ENCODE measurements around the gene ATP1A2.

DNA sequence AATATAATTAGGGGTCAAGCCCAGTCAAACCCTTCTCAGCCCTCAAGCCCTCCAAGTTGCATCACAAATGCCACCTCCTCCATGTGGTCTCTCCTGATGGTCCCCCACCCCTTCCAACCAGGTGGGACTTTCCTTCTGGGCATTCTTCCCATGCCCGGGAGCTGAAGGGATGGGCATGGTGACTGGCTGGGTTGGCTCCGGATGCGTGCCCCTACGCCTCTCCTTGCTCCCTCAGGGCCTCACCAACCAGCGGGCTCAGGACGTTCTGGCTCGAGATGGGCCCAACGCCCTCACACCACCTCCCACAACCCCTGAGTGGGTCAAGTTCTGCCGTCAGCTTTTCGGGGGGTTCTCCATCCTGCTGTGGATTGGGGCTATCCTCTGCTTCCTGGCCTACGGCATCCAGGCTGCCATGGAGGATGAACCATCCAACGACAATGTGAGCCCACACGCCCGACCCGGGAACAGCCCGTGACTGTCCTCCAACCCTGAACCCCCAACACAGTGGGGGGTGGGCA, 7.5 kb downstream of the ATP1A2 start:
- TF ChIP-seq, protein P1, sequence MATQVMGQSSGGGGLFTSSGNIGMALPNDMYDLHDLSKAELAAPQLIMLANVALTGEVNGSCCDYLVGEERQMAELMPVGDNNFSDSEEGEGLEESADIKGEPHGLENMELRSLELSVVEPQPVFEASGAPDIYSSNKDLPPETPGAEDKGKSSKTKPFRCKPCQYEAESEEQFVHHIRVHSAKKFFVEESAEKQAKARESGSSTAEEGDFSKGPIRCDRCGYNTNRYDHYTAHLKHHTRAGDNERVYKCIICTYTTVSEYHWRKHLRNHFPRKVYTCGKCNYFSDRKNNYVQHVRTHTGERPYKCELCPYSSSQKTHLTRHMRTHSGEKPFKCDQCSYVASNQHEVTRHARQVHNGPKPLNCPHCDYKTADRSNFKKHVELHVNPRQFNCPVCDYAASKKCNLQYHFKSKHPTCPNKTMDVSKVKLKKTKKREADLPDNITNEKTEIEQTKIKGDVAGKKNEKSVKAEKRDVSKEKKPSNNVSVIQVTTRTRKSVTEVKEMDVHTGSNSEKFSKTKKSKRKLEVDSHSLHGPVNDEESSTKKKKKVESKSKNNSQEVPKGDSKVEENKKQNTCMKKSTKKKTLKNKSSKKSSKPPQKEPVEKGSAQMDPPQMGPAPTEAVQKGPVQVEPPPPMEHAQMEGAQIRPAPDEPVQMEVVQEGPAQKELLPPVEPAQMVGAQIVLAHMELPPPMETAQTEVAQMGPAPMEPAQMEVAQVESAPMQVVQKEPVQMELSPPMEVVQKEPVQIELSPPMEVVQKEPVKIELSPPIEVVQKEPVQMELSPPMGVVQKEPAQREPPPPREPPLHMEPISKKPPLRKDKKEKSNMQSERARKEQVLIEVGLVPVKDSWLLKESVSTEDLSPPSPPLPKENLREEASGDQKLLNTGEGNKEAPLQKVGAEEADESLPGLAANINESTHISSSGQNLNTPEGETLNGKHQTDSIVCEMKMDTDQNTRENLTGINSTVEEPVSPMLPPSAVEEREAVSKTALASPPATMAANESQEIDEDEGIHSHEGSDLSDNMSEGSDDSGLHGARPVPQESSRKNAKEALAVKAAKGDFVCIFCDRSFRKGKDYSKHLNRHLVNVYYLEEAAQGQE (IDR thresholded peaks at IDR 0.05; ENCODE audit: insufficient read depth in 1 of 2, low read depth in 2 of 2, low read length in 2 of 2): no peak
- no peak for TF ChIP-seq POLR2AphosphoS5 (IDR thresholded peaks at IDR 0.05; ENCODE audit: low read depth, low read length)
- TF ChIP-seq TAF1 (IDR thresholded peaks at IDR 0.05; ENCODE audit: borderline replicate concordance, insufficient read depth, low read length): no peak
- TF ChIP-seq SIN3A (IDR thresholded peaks at IDR 0.05; ENCODE audit: borderline replicate concordance, insufficient read depth, low read length): no peak
- no peak for TF ChIP-seq FOXP2 (optimal IDR thresholded peaks at IDR 0.05; ENCODE audit: borderline replicate concordance, extremely low read depth, extremely low read length, insufficient read depth)
